Right lobe of liver (tissue), 6 donors: ENCODE results near the gene LPIN3. TPM values are rescaled to one million over a fixed set of nuclear protein-coding genes. Genes with fewer than 3 reads are reported as not detected.

Source experiments
- ATAC-seq, 4 donors: fragments of 200-7000 bp; cut with Tn5 transposase; one replicate each; pipeline ENCODE4 v1.9.1; 2020; ENCODE audit warnings: mild to moderate bottlenecking in 4 of 4, moderate library complexity in 4 of 4
- DNase-seq, 3 donors: peaks; one replicate each; pipeline ENCODE4 v3.0.0-alpha.2; 2020
- H3K27ac ChIP-seq, 3 donors: fragments of 200-600 bp; one replicate each; pipeline ENCODE4 v1.8.0; 2022
- H3K27me3 ChIP-seq, 2 donors: fragments of 200-600 bp; one replicate each; pipeline ENCODE4 v1.8.0; 2022
- H3K36me3 ChIP-seq, 4 donors: fragments of 200-600 bp; sonication (generic) in 1 of 4; one replicate each; pipeline versions ENCODE4 v1.5.1 to v1.8.0; 2017 to 2022; ENCODE audit warnings: control low read depth in 1 of 4
- H3K4me1 ChIP-seq, 4 donors: fragments of 200-600 bp; sonication (generic) in 1 of 4; one replicate each; pipeline versions ENCODE4 v1.5.1 to v1.8.0; 2017 to 2022; ENCODE audit warnings: control low read depth in 1 of 4
- H3K4me3 ChIP-seq, 3 donors: fragments of 200-600 bp; one replicate each; pipeline ENCODE4 v1.8.0; 2022
- H3K9me3 ChIP-seq, 4 donors: fragments of 200-600 bp; sonication (generic) in 1 of 4; one replicate each; pipeline versions ENCODE4 v1.5.1 to v1.8.0; 2017 to 2022; ENCODE audit warnings: control low read depth in 1 of 4
- CTCF ChIP-seq, 4 donors: fragments of 200-600 bp in 3 of 4; fragments of 450-650 bp in 1 of 4; IDR thresholded peaks; one replicate each; pipeline versions ENCODE4 v1.5.1 to v1.8.0; 2016 to 2022; ENCODE audit warnings: antibody characterized with exemption in 4 of 4, mild to moderate bottlenecking in 2 of 4
- POLR2A ChIP-seq: fragments of 450-650 bp; IDR thresholded peaks from one replicate; pipeline ENCODE4 v1.6.1; 2017; ENCODE audit warnings: antibody characterized with exemption, mild to moderate bottlenecking
- WGBS: methylation state at CpG from one replicate; pipeline ENCODE4 v1.1.6; 2018; ENCODE audit warnings: low coverage, low lambda C conversion rate; ENCODE audit not compliant: insufficient coverage; ENCODE audit errors: missing lambda C conversion rate; 5-methylcytosine and 5-hydroxymethylcytosine counted together
- intact Hi-C, 2 donors: fragments of 100-400 bp; cut with DNase I; formaldehyde crosslinking; loops; one replicate each; pipeline versions ENCODE4 v1.11.2 to v1.14.1; 2022
- total RNA-seq, 6 experiments: library from RNA; depleted of rRNA in 2 of 6; stranded (reverse); fragments of >200 nt in 2 of 6; fragmentation: NEBNext Ultra II Directional in 3 of 6; extraction: Animal tissue kit (Norgen Biotek cat#: 25700) in 3 of 6; gene quantifications; one replicate each; pipeline versions ENCODE4 v1.1.0 to v1.2.4, GENCODE V29; 2016 to 2023
- donor health status: DM: no; HTN: yes; CAD: no.
- donor health status: DM: no; HTN: no; CAD: no.
- donor health status: DM: no; HTN: no; CAD: no.
- donor health status: DM: no; HTN: yes; CAD: no.
- donor health status: DM: no; HTN: yes; CAD: no.

LPIN3 gene
- total RNA-seq, 6 experiments from 2014 or later = 8.4 to 44.7 (median 23.4) TPM

GRCh38 chr20:41300383-41300782 lies 40.2 kb upstream of the LPIN3 start:
- TF ChIP-seq CTCF (IDR thresholded peaks at IDR 0.05) (no peak), POLR2A (no peak)
- ATAC-seq (no peak), DNase-seq (no peak)
- intact Hi-C loops = no loop called here
- no peak overlapping the region for H3K4me3 ChIP-seq
- WGBS = 65% methylated on average over 3 of the region's 3 CpGs
- no peak overlapping the region for H3K27ac ChIP-seq
- H3K36me3 ChIP-seq = no peaks in the 10 kb centered on the region
- no peaks in the 10 kb centered on the region for H3K27me3 ChIP-seq
- H3K4me1 ChIP-seq = peaks cover 0 to 27% (median 11%) of the 10 kb centered on the region in 4 donors
- no peaks in the 10 kb centered on the region for H3K9me3 ChIP-seq

GRCh38 chr20:41300886-41301285 lies 39.7 kb upstream of the LPIN3 start:
- H3K4me3 ChIP-seq = no peak overlapping the region
- H3K4me1 ChIP-seq = peaks cover 0 to 26% (median 11%) of the 10 kb centered on the region in 4 donors
- H3K9me3 ChIP-seq = no peaks in the 10 kb centered on the region
- ATAC-seq = peak in 3 of 4 donors; percentile 11 to 41 (median 30)
- no peak for TF ChIP-seq POLR2A
- TF ChIP-seq CTCF (IDR thresholded peaks at IDR 0.05) = no peak
- intact Hi-C loops = no loop called here
- H3K36me3 ChIP-seq = no peaks in the 10 kb centered on the region
- 79% methylated on average over 4 of the region's 4 CpGs for WGBS
- DNase-seq = no peak
- H3K27me3 ChIP-seq = no peaks in the 10 kb centered on the region
- no peak overlapping the region for H3K27ac ChIP-seq

DNA sequence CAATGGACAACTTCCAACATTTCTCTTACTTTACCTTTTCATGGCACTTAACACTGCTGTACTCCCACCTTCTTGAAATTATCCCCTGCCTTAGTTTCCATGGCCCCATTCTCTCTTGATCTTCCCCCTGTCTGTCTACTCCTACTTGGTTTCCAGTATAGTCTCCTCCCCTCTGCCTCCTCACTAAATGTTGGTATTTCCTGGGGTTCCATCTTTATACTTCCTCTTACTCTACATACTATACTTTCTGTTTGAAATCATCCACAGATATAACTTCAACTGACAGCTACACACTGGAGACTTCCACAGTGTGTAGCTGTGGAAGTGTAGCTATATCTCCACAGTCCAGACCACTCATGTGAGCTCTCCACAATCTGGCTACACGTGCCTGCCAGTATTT lies 36.6 kb upstream of the LPIN3 start:
- ATAC-seq = no peak
- intact Hi-C loops = no loop called here
- TF ChIP-seq CTCF (IDR thresholded peaks at IDR 0.05) (no peak), POLR2A (no peak)

DNA sequence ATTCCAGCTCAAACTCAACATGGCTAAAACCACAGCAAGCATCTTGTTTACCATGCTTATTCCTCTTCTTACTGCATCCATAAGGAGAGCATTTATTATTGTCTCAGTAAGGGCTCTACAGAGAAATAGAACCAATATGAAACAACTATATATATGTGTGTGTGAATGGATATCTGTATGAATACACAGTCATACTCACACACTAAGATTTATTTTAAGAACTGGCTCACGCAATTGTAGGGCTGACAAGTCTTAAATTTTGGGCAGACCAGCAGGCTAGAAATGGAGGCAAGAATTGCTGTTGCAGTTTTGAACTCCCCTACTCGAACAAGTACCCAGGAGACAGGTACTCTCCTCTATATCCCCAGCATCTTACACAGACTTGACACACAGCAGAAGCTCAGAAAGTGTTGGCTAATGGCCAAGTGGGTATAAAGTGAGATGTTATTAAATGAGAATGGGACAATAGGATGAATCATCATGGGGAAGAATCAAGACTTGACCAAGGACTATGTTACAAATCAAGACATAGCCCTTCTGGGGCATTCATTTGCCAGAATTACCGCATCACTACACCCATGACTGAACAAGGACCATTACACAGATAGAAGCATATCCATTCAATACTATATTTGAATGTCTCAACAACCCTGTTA lies 36.1 kb upstream of the LPIN3 start:
- TF ChIP-seq CTCF (IDR thresholded peaks at IDR 0.05) (no peak), POLR2A (no peak)
- Histone ChIP-seq H3K27ac (no peak overlapping the region), H3K36me3 (no peaks in the 10 kb centered on the region), H3K9me3 (no peaks in the 10 kb centered on the region), H3K27me3 (no peaks in the 10 kb centered on the region), H3K4me1 (peaks cover 0 to 23% (median 8%) of the 10 kb centered on the region in 4 donors), H3K4me3 (no peak overlapping the region)
- 96% methylated on average over 3 of the region's 3 CpGs for WGBS
- intact Hi-C loops = no loop called here
- ATAC-seq (no peak), DNase-seq (no peak)

More for the DNA sequence above, 36.6 kb upstream of the LPIN3 start:
- no peak for DNase-seq
- Histone ChIP-seq H3K27me3 (no peaks in the 10 kb centered on the region), H3K36me3 (no peaks in the 10 kb centered on the region), H3K4me1 (peaks cover 0 to 23% (median 7%) of the 10 kb centered on the region in 4 donors), H3K27ac (no peak overlapping the region), H3K9me3 (no peaks in the 10 kb centered on the region), H3K4me3 (no peak overlapping the region)
- WGBS = 80% methylated on average over 1 of the region's 1 CpG
